ENCODE results near the gene STAU1. TPM values are rescaled to one million over a fixed set of nuclear protein-coding genes. Genes with fewer than 3 reads are reported as not detected.
A peak's percentile ranks its signal among the peaks of the same experiment; 100 is the strongest.

Gene STAU1
- total and polyA plus RNA-seq, 2 of the 13 experiments (the other 11 are each of a cell fraction or from before 2014, with no cell fraction given), result 119 to 133 TPM

GRCh38 chr20:49186535-49187329 is 1.4 kb downstream of the STAU1 start (continued):
- TF ChIP-seq ETV6 (CRISPR knock-in tag; conservative IDR thresholded peaks at IDR 0.05) (0 out of 2 replicates have a peak, but pooled peaks have one; percentile 13), ZNF276 (CRISPR knock-in tag; IDR thresholded peaks at IDR 0.05; ENCODE audit: low read depth) (no peak), THAP11 (CRISPR knock-in tag; IDR thresholded peaks at IDR 0.05) (peak; percentile 71), MED1 (CRISPR knock-in tag; IDR thresholded peaks at IDR 0.05) (no peak), ZNF124 (CRISPR knock-in tag; IDR thresholded peaks at IDR 0.05) (no peak), ZNF841 (CRISPR knock-in tag; IDR thresholded peaks at IDR 0.05; ENCODE audit: borderline replicate concordance) (no peak), ATF4 (CRISPR knock-in tag; IDR thresholded peaks at IDR 0.05) (no peak; a peak in 1 of 4 replicates), STAG1 (CRISPR knock-in tag; IDR thresholded peaks at IDR 0.05) (0 out of 2 replicates have a peak, but pooled peaks have one; percentile 10), IKZF5 (CRISPR knock-in tag; IDR thresholded peaks at IDR 0.05) (peak; percentile 29; the same call in 1 of the 2 replicates), ZNF121 (CRISPR knock-in tag; IDR thresholded peaks at IDR 0.05) (no peak), PAWR (CRISPR knock-in tag; IDR thresholded peaks at IDR 0.05; ENCODE audit: borderline replicate concordance) (no peak), NFIB (CRISPR knock-in tag; IDR thresholded peaks at IDR 0.05; ENCODE audit: borderline replicate concordance) (no peak), KDM2A (CRISPR knock-in tag; IDR thresholded peaks at IDR 0.05; ENCODE audit: borderline replicate concordance, low read depth) (no peak), PBX2 (CRISPR knock-in tag; IDR thresholded peaks at IDR 0.05) (no peak), ZFYVE20 (CRISPR knock-in tag; IDR thresholded peaks at IDR 0.05; ENCODE audit: borderline replicate concordance, low read depth) (no peak), NFAT5 (CRISPR knock-in tag; IDR thresholded peaks at IDR 0.05) (no peak), ZNF746 (CRISPR knock-in tag; IDR thresholded peaks at IDR 0.05) (no peak; the same call in 1 of the 2 replicates)
